ENCODE data around the gene TRIM39. TPM values are rescaled to one million over a fixed set of nuclear protein-coding genes. Genes with fewer than 3 reads are reported as not detected.

The TRIM39 gene
- total and polyA plus RNA-seq, 2 of the 13 experiments (the other 11 are each of a cell fraction or from before 2014, with no cell fraction given) = 7.7 to 14.6 TPM

GRCh38 chr6:30325873-30326525 is 728 bp upstream of the TRIM39 start (continued):
- TF ChIP-seq ZNF841 (CRISPR knock-in tag; IDR thresholded peaks at IDR 0.05; ENCODE audit: borderline replicate concordance) (no peak), IKZF4 (CRISPR knock-in tag; IDR thresholded peaks at IDR 0.05; ENCODE audit: borderline replicate concordance, low read depth, not compliant biosample characterization) (no peak), ZFY (CRISPR knock-in tag; IDR thresholded peaks at IDR 0.05) (no peak), ZNF207 (IDR thresholded peaks at IDR 0.05; ENCODE audit: borderline replicate concordance) (no peak), ZNF253 (CRISPR knock-in tag; IDR thresholded peaks at IDR 0.05; ENCODE audit: borderline replicate concordance) (peak; percentile 59; the same call in 1 of the 2 replicates), ZFP1 (CRISPR knock-in tag; IDR thresholded peaks at IDR 0.05) (no peak), ZNF710 (CRISPR knock-in tag; IDR thresholded peaks at IDR 0.05; ENCODE audit: borderline replicate concordance) (no peak), TFAP4 (IDR thresholded peaks at IDR 0.05; ENCODE audit: borderline replicate concordance, low read depth) (no peak; the same call in 1 of the 2 replicates), RAD51 (IDR thresholded peaks at IDR 0.05; ENCODE audit: borderline replicate concordance) (no peak), KDM3A (CRISPR knock-in tag; IDR thresholded peaks at IDR 0.05; ENCODE audit: low read depth) (no peak; the same call in 1 of the 2 replicates), BATF2 (CRISPR knock-in tag; IDR thresholded peaks at IDR 0.05) (peak; percentile 91), DPF2 (CRISPR knock-in tag; IDR thresholded peaks at IDR 0.05; ENCODE audit: borderline replicate concordance, low read depth) (no peak), HNRNPH1 (optimal IDR thresholded peaks at IDR 0.05; ENCODE audit: low read depth, low read length) (no peak), EEA1 (CRISPR knock-in tag; IDR thresholded peaks at IDR 0.05; ENCODE audit: borderline replicate concordance) (no peak), ZKSCAN5 (CRISPR knock-in tag; IDR thresholded peaks at IDR 0.05) (peak; percentile 86), REXO4 (CRISPR knock-in tag; IDR thresholded peaks at IDR 0.05; ENCODE audit: borderline replicate concordance) (no peak; the same call in 1 of the 2 replicates), SMAD9 (CRISPR knock-in tag; IDR thresholded peaks at IDR 0.05) (0 out of 2 replicates have a peak, but pooled peaks have one; percentile 43), JARID2 (CRISPR knock-in tag; IDR thresholded peaks at IDR 0.05; ENCODE audit: insufficient replicate concordance) (no peak), MED13 (CRISPR knock-in tag; IDR thresholded peaks at IDR 0.05) (no peak), ZNF10 (CRISPR knock-in tag; IDR thresholded peaks at IDR 0.05; ENCODE audit: borderline replicate concordance, low read depth) (no peak), ZNF331 (CRISPR knock-in tag; IDR thresholded peaks at IDR 0.05) (no peak; the same call in 1 of the 2 replicates), POLR2AphosphoS2 (IDR thresholded peaks at IDR 0.05; ENCODE audit: low read depth, low read length) (no peak), NR3C1 (CRISPR knock-in tag; IDR thresholded peaks at IDR 0.05) (no peak), ZNF138 (CRISPR knock-in tag; IDR thresholded peaks at IDR 0.05; ENCODE audit: low read depth) (0 out of 2 replicates have a peak, but pooled peaks have one; percentile 76), ZNF235 (CRISPR knock-in tag; IDR thresholded peaks at IDR 0.05; ENCODE audit: borderline replicate concordance) (no peak), ZNF597 (CRISPR knock-in tag; IDR thresholded peaks at IDR 0.05) (no peak), SRY (CRISPR knock-in tag; IDR thresholded peaks at IDR 0.05) (peak; percentile 24; the same call in 1 of the 2 replicates)
